ENCODE data around the gene RPGR.

The RPGR gene

DNA sequence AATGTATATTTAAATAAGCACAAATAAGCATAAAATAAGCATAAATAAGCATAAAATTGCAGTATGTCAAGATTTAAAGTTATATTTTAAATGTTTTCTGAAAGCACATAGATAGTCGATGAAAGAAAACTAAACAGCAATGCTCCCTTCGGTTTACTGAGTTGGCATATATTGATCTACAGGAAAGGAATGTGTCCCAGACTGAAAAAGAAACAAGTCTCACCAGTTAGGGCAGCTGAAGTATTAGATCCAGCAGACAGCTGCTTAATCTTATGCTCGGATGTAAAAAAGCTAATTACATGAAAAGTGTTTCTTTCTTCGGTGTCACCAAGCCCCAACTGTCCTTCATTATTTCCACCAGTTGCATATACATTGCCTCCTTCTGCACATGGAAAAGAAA lies 8.7 kb downstream of the RPGR start:
- no peak for DNase-seq

DNA sequence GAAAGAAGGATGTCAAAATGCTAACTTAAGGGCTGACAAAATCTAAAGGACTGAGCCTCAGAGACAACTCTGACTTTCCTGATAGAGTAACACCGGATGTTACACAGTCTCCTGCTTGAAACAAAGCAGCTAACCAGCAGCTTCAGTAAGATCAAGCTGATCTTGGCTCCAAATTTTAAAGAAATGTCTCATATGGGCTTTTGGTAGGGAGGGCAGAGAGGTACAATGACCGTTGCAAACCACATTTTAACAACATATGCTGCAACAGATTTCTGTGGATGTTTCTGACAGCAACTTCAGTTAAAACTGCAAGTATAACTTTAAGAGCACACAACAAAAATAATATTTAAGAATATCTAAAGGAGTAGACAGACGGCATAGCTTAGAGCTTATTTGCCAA lies 9.1 kb downstream of the RPGR start:
- no peak for DNase-seq

DNA sequence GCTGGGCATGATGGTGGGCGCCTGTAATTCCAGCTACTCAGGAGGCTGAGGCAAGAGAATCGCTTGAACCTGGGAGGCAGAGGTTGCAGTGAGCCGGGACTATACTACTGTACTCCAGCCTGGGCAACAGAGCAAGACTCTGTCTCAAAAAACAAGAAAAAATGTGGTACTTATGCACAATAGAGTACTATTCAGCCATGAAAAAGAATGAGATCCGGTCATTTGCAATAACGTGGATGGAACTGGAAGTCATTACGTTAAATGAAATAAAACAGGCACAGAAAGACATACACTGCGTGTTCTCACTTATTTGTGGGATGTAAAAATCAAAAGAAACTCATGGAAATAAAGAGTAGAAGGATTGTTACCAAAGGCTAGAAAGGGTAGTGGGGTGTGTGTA lies 12.1 kb downstream of the RPGR start:
- DNase-seq, result no peak

DNA sequence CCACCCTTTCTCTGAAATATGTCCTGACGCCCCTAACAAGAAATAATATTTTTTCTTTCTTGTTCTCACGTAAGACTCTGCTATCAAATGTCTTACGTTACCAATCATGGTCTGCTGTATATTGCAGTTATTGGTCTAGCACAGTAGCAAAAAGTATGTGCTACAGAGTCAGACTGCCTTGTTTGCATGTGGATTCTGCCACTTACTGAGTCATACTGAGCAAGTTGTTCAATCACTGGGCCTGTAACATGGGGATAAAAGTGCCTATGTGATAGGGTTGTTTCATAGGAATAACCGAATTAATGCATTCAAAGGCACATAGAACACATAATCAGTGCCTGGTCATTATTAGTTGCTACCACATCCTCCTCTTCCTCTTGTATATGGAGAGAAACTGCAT lies 14.1 kb downstream of the RPGR start:
- DNase-seq, result no peak

DNA sequence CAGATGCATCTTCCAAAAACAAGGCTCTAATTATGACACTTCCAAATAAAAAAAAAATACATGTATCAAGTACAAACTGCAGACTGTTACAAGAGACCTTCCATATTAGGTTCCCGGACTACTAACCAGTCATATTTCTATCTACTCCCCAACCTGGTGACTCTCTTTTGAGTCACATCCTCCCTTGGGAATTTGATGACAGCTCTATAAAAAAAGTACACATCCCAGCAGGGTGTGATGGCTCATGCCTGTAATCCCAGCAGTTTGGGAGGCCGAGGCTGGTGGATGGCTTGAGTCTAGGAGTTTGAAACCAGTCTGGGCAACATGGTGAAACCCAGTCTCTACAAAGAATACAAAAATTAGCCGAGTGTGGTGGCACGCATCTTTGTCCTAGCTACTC lies 14.9 kb downstream of the RPGR start:
- DNase-seq, result no peak

DNA sequence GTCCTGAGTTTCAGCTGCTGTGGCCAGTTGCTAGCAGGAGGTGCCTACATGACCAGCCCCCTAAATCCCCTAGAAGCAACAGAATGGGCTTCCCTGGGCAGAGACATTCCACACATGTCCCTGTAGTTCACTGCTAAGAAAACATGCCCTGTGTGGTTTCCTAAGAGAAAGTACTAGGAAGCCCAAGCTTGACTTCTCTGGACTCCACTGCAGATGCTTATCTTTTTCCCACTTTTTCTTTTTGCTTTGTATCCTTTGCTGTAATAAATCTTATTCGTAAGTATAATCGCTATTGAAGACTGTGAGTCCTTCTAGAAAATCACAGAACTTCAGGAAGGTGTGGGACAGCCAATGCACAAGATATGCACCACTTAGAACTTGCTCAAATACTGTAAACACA lies 15.6 kb downstream of the RPGR start:
- DNase-seq, result no peak

DNA sequence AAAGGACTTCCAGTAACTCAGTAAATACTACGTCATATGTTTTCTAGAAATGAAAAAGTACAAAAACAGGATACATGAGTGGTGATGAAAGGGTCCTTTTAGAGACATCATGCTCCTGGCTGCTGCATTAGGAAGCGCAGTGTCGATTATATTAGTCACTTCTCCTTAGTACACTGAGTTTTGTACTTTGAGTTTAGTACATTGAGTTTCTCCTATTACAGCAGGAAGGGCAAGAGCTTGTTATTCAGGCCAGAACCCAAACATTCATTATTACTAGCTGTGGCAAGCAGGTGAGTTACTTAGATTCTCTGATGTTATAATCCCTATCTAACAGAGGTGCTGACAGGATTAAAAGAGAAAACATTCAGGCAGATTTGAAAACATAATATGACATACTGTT lies 21.3 kb downstream of the RPGR start:
- no peak for DNase-seq

DNA sequence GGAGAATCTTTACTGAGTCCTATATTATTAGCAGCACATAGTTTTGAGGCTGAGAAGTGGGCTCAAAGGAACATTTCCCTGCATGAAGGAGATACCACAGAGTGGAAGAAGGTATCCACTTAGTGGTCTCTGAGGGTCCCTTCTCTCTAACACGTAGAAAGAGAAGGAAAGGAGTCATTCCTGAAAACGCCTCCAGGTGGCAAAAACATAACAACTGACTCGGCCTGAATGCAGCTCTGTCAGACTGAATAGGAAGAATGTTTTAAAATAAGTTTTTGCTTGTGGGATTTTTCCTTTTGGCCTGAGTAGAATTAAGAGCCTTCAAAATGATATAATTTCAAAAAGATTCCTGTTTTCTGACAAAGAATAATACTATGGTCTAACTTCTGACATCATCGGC lies 23.3 kb downstream of the RPGR start:
- no peak for DNase-seq

DNA sequence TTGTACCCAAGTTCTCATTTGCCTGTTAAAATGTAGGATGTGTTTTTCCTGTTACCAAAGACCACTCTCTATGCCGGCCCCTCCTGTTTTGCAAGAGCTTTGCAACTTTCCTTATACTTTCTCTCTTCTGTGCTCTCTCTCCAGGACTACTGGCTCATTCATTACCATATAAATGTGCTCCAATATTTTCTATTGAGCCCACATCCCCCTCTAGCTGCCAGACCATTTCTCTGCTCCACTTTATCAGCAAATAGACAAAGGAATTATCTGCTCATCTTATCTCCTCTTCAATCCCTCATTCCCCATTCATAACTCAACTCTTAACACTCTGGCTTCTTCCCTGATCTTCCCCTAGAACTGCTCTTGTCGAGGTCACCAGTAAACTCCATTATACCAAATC lies 33.6 kb downstream of the RPGR start:
- DNase-seq, result no peak

DNA sequence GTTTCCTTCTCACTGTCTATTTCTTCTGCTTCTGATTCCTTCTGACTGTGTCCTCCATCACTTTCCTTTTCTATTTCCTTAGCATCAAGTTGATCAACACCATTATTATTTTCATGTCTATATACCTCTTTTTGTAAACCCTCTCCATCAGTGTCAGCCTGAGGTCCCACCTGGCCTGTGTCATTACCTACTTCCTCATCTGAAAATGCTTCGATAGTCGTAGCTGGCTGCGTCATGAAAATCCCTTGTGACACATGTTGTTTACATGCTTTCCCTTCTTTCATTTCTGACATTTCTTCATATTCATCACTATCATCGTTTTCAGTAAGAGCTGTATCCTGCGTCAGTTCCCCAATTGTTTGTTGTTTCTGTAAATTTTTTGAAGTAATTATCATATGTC lies 39.6 kb downstream of the RPGR start:
- no peak for DNase-seq

DNA sequence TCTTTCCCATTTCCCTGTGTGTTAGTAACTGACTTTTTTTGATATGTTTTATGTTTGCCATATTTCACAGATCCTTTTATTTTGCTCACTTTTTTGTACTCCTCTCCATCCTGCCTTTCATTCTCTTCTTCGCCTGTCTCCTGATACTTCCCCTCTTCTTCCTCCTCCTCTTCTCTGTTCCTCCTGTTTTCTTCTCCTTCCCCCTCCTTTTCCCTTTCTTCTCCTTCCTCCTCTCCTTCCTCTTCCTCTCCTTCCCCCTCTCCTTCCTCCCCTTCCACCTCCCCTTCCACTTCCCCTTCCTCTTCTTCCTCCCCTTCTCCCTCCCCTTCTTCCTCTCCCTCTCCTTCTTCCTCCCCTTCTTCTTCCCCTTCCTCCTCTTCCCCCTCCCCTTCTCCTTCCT lies 41.7 kb downstream of the RPGR start:
- no peak for DNase-seq

DNA sequence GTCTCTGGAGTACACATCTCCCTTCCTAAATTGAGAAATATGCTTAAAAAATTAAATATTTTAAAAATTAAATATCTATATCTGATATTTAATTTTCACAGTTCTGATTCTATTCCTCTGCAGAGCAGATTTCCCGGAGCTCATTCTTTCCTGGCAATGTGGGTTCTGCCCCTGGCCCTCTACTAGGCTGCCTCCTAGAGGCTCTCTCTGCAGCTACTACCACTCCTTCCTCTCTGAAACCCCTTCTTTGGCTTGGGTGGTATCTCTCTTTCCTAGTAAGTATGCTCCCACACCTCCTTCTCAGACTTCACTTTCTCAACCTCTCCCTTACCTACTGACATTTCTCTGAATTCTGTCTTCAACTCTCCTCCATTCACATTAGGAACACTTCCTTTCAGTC lies 45.3 kb downstream of the RPGR start:
- DNase-seq, result no peak

DNA sequence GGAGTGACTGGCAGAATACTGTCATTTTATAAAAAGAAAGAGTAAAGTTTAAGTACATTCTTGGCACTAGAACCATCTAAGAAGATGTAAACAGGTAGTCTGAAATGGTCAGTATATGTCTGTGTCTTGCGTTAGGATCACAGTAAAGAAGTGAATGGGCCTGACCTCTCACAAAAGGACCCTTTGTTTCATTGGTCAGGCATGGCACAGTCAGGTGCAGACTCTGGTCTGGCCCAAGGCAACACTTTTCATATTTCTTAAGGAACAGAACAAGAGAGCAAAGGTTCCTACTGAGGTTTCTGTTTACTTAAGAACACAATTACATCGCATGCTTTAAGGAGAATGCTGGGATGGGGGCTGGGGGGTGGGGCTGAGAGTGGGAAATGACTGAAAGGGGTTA lies 48.1 kb downstream of the RPGR start:
- DNase-seq, result no peak

DNA sequence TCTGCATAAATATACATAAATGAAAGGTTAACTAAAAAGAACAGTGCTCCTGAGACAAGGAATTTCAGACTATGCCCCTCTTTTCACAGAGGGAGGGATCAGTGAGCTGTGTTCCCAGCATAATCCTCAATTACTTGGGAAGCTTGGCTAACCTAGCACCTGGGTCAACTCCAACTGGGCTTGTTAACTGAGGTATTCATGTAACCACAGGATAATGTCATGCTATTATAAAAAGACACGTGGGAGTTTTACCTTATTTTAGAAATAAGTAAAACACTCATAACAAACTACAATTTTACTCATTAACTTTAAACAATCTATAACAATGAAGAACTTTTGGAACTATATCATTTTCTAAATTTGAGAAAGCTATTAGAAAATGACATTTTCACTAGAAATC lies 48.6 kb downstream of the RPGR start:
- DNase-seq, result no peak

DNA sequence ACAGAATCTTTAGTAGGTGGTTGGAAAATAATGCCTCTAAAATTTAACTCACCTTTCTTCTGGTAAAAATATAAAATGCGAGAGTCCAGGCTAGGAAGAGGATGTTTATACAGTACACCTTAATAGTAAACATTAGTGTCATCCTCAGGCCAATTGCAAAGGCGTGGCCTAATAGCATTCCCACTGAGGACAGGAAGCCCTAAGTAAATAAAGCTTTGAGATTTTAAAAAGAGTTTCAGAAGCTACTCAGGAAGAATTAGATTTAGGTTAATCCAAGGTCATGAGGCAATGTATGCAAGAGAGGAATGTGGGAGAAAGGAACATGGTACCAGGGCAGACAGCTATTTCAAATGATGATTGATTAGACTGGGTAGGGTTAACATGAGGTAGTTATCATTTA lies 49.5 kb downstream of the RPGR start:
- DNase-seq, result no peak

DNA sequence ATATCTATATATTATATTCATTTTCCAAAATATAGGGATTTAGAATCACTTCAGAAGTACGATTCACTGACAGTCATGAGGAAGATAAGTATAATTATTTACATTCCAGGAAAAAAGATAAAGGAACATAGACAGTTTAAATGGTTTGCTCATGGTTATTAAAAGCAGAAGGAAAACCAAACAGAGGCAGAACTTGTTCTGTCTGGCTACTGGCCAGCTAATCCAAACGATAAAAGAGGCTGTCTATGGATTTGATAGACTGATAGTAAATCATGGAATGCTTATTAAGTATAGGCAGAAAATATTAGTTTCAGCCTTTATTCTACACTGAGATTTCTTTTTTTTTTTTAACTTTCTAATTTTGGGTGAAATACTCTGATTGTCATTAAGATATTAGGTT lies 50.2 kb downstream of the RPGR start:
- DNase-seq, result no peak

DNA sequence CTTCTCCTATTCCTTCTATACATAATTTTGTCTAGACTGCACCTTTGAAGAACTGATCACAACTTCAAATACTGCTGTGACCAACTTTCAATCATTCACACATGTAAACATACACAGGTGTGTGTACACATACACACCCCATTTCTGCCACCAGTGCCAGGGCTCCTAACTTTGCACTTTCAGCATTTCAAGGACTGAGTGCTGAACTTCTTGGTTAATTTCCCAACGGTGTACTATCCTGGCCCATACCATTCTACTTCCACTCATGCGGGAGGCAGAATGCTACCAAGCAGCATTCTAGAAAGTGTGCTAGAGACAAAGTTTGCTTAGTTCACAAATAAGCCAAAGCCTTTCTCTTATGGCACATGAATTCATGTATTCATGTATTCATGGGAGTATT lies 51.2 kb downstream of the RPGR start:
- no peak for DNase-seq

DNA sequence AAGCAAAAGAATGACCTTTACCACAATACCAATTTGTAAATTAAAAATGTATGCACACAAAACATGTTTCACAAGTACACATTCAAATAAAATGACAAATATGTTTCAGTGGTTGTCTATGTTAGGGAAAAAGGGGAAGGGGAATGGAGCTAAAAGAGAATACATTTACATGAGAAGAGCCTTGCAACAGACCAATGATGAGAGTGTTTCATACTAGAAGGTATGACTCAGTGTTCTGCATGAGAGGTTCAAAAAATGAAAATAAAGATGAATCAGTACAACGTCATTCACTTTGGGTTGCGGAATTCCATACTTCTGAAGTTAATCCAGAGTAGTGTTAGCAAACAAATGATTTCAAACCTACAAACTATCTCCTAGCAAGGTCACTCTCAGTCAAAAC lies 51.7 kb downstream of the RPGR start:
- DNase-seq, result no peak

DNA sequence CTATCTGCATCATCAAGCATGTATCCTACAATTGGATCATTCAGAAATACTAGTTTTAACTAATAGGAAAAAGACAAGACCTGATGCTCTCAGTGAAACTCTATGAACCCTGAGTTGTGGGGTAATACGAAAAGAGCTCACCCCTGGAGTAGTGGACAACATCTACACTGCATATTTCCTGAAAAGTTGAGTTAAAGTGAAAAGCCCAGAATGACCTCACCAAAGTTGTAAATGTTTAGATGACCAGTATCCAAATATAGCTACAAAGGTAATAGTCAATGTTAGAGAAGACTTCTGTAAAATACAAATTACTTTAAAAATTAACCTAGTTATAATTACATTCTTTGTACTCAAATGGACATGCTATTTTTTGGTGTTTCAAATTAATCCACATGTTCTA lies 53.9 kb downstream of the RPGR start:
- no peak for DNase-seq

DNA sequence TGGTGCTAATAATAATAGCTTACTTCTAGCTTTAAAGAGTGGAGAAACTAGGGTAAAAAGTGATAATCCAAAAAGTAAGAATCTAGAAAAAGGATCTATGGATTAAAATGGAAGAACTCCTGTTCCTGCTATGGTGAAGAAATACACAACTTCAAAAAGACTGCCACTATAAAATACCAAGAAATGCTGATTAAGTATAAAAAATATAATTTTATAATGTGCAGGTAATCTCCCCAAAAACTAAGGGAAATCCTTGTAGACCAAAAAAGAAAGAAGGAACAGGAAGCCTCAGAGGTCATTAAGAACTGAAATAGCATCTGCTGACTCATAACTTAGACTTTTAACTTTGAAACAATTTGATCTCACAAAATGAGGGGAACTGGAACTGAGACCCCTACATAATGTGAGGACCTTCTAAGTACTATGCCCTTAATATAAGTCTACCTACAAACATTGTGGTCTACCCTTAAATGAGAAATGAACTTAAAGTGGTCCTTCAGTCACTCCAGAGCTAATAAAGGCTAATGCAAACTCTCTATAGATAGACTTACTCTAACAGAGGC lies 56.1 kb downstream of the RPGR start:
- no peak for DNase-seq

DNA sequence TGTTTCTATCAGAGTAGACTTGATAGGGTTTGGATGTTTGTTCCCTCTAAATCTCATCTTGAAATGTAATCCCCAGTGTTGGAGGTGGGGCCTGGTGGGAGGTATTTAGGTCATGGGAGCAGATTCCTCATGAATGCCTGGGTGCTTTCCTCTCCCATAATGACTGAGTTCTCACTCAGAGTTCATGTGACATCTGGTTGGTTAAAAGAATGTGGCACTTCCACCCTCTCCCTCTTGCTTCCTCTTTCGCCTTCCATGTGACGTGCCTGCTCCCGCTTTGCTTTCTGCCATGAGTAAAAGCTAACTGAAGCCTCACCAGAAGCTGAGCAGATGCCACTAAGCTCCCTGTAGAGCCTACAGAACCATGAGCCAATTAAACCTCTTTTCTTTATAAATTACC lies 59.3 kb downstream of the RPGR start:
- DNase-seq, result no peak

DNA sequence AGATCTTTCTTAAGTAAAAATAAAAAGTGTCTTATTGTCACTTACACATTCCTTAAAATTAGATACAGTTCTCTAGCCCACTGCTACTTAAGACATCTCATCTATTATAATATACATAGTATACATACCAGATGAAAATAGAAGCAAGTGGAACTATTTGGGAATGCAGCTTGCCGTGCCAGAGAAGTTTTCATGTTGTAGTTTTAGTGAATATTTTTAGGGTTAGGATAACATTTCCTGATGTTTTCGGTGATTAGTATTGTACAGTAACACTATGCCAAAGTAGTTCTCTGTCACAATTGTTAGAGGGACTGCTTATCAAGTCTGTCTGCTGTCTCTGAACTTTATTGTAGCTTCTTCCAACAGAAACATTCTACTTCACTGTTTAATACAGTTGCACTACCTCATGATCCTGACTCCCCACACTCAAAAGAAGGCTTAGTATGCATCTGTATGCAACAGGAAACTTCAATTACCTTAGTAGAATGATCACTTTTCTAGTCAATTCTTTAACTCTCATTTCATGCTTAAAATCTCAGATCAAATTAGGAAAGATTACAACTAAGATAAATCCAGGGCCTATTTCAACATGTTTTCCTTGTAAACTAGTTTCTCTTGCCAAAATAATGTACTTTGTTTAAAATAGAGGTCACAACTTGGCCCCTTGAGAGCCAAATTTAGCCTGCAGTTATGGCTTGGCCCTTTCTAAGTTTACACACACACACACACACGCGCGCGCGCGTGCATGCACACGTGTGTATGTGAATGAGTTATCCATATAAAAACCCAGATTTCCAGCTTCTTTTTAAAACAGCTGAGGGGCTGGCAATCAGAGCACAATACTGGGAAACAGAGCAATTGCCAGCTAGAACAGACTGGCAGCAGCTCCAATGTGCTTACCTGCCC lies 64.3 kb downstream of the RPGR start:
- DNase-seq, result no peak

DNA sequence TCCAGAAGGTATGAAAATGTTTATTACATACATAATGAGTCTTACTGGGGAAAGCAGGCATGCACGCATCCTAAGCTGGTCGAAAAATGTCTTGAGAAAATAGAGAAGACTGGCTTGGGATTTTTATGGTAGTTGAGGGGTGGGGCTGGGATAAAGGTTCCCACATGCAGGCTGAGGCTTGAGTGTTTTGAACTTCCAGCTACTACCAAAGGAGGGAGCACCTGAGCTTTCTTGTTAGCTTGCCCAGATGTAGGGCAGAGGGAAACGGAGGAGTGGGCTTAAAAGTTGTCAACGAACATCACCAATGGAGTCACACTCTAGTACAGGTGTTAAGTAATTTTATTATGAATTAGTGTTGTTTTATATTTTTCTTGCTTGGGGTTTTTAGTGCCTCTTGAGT lies 67.1 kb downstream of the RPGR start:
- DNase-seq, result no peak

DNA sequence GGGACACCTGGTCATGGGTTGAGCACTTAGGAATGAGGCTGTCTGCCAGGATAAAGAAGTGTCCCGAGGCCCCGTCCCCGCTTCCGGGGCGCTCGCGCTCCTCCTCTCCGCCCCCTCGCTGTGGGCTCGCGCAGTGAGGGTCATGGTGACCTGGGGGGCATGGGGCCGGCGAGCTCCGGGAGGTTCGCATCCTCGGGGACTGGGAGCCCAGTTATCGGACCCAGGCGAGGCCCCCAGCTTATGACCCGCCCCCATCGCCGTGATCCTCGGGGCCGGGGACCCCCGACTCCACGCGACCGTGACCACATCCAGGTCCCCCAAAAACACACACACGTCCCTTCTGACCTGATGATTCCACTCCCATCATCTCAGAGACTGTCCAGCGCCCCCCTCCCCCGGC lies 71.3 kb downstream of the RPGR start:
- peak; percentile 6 for DNase-seq

DNA sequence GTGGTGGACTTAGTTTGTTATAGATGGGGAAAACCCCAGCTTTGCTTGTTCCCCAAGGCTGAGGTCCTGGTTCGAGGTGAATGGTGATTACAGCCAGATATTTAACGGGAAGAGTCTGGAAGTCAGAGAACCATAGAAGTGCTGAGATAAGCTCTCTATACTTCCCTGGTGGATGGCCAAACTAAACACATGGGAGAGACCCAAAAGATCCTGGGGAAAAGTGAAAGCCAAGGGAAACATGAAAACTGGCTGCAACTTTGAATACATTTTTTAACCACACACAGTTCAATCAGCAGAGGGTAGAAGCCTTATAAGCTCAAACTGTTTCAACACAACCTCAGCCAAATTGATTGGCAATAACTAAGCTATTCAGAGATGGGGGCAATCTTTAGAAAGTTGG lies 77.3 kb downstream of the RPGR start:
- DNase-seq, result no peak
